ENCODE measurements around the gene PLCD1.

PLCD1 gene

GRCh38 chr3:38046821-38047220, 17.4 kb upstream of the PLCD1 start:
- no peak overlapping the region for H3K4me3 ChIP-seq (ENCODE audit: low read length, poor library complexity, severe bottlenecking)
- H3K4me2 ChIP-seq (ENCODE audit: low read depth, low read length, poor library complexity, severe bottlenecking) = no peak overlapping the region
- no peaks in the 10 kb centered on the region for H3K36me3 ChIP-seq (ENCODE audit: insufficient read depth, low read length)
- no peaks in the 10 kb centered on the region for H3K27me3 ChIP-seq (ENCODE audit: insufficient read depth, low read length, poor library complexity, severe bottlenecking)
- no peaks in the 10 kb centered on the region for H3K9me2 ChIP-seq (replicated peaks; ENCODE audit: low read depth, low read length)
- no peaks in the 10 kb centered on the region for H4K20me1 ChIP-seq (ENCODE audit: insufficient read depth, low read length, poor library complexity, severe bottlenecking)
- no peaks in the 10 kb centered on the region for H3K79me2 ChIP-seq (ENCODE audit: insufficient read depth, low read length)
- no peaks in the 10 kb centered on the region for H3F3A ChIP-seq (ENCODE audit: low read depth)
- H3K9me3 ChIP-seq (ENCODE audit: insufficient read depth, low read depth, low read length) = no peaks in the 10 kb centered on the region
- H3K4me1 ChIP-seq (ENCODE audit: insufficient read depth, low read length, poor library complexity, severe bottlenecking) = no peaks in the 10 kb centered on the region
- TF ChIP-seq, protein P1, sequence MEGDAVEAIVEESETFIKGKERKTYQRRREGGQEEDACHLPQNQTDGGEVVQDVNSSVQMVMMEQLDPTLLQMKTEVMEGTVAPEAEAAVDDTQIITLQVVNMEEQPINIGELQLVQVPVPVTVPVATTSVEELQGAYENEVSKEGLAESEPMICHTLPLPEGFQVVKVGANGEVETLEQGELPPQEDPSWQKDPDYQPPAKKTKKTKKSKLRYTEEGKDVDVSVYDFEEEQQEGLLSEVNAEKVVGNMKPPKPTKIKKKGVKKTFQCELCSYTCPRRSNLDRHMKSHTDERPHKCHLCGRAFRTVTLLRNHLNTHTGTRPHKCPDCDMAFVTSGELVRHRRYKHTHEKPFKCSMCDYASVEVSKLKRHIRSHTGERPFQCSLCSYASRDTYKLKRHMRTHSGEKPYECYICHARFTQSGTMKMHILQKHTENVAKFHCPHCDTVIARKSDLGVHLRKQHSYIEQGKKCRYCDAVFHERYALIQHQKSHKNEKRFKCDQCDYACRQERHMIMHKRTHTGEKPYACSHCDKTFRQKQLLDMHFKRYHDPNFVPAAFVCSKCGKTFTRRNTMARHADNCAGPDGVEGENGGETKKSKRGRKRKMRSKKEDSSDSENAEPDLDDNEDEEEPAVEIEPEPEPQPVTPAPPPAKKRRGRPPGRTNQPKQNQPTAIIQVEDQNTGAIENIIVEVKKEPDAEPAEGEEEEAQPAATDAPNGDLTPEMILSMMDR (conservative IDR thresholded peaks at IDR 0.05; ENCODE audit: low read length) = no peak
- TF ChIP-seq EZH2phosphoT487 (IDR thresholded peaks at IDR 0.05; ENCODE audit: borderline replicate concordance) = no peak
- no peak overlapping the region for H3K9ac ChIP-seq (ENCODE audit: low read depth, low read length, poor library complexity, severe bottlenecking)
- no peak overlapping the region for H2AFZ ChIP-seq (ENCODE audit: low read length)

DNA sequence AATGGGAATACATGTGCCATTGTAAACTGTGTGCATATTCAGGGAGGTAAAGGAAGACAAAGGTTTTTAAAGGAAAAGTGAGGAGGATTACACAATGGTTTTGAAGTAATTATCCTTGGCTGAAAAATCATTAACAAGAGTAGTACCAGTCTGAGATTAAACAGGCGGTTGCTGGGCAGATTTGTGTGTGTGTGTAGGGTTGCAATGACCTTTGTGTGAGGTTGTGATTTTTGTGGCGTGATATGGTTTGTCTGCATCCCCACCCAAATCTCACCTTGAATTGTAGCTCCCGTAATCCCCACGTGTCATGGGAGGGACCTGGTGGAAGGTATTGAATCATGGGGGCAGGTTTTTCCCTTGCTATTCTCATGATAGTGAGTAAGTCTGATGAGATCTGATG, 16.6 kb upstream of the PLCD1 start:
- Histone ChIP-seq H3K9ac (ENCODE audit: low read depth, low read length, poor library complexity, severe bottlenecking) (no peak overlapping the region), H3K79me2 (ENCODE audit: insufficient read depth, low read length) (no peaks in the 10 kb centered on the region), H3K36me3 (ENCODE audit: insufficient read depth, low read length) (no peaks in the 10 kb centered on the region), H2AFZ (ENCODE audit: low read length) (no peak overlapping the region), H3K4me1 (ENCODE audit: insufficient read depth, low read length, poor library complexity, severe bottlenecking) (no peaks in the 10 kb centered on the region), H3K4me3 (ENCODE audit: low read length, poor library complexity, severe bottlenecking) (no peak overlapping the region), H3K27me3 (ENCODE audit: insufficient read depth, low read length, poor library complexity, severe bottlenecking) (no peaks in the 10 kb centered on the region), H3F3A (ENCODE audit: low read depth) (no peaks in the 10 kb centered on the region), H4K20me1 (ENCODE audit: insufficient read depth, low read length, poor library complexity, severe bottlenecking) (no peaks in the 10 kb centered on the region), H3K4me2 (ENCODE audit: low read depth, low read length, poor library complexity, severe bottlenecking) (no peak overlapping the region), H3K9me2 (replicated peaks; ENCODE audit: low read depth, low read length) (no peaks in the 10 kb centered on the region), H3K9me3 (ENCODE audit: insufficient read depth, low read depth, low read length) (no peaks in the 10 kb centered on the region)
- TF ChIP-seq EZH2phosphoT487 (IDR thresholded peaks at IDR 0.05; ENCODE audit: borderline replicate concordance) = no peak
- TF ChIP-seq, protein P1 (conservative IDR thresholded peaks at IDR 0.05; ENCODE audit: low read length) = no peak

DNA sequence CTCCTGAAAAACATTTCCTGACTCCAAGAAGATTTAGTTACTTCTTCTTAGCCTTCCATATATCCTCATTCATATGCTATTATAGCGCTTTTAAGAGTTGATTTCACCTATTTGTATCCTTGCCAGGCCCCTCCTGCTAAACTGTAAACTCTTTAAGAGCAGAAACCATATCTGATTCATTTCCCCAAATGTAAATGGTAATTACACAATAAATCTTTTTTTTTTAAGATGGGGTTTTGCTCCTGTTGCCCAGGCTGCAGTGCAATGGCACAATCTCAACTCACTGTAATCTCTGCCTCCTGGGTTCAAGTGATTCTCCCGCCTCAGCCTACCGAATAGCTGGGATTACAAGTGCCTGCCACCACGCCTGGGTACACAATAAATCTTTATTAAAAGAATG, 14.0 kb upstream of the PLCD1 start:
- Histone ChIP-seq H3F3A (ENCODE audit: low read depth) (no peaks in the 10 kb centered on the region), H3K27me3 (ENCODE audit: insufficient read depth, low read length, poor library complexity, severe bottlenecking) (no peaks in the 10 kb centered on the region), H3K9me3 (ENCODE audit: insufficient read depth, low read depth, low read length) (no peaks in the 10 kb centered on the region), H3K4me3 (ENCODE audit: low read length, poor library complexity, severe bottlenecking) (no peak overlapping the region), H2AFZ (ENCODE audit: low read length) (no peak overlapping the region), H3K79me2 (ENCODE audit: insufficient read depth, low read length) (no peaks in the 10 kb centered on the region), H3K9ac (ENCODE audit: low read depth, low read length, poor library complexity, severe bottlenecking) (no peak overlapping the region), H3K36me3 (ENCODE audit: insufficient read depth, low read length) (no peaks in the 10 kb centered on the region), H4K20me1 (ENCODE audit: insufficient read depth, low read length, poor library complexity, severe bottlenecking) (no peaks in the 10 kb centered on the region), H3K4me1 (ENCODE audit: insufficient read depth, low read length, poor library complexity, severe bottlenecking) (peaks cover 11% of the 10 kb centered on the region), H3K9me2 (replicated peaks; ENCODE audit: low read depth, low read length) (no peaks in the 10 kb centered on the region), H3K4me2 (ENCODE audit: low read depth, low read length, poor library complexity, severe bottlenecking) (no peak overlapping the region)
- no peak for TF ChIP-seq EZH2phosphoT487 (IDR thresholded peaks at IDR 0.05; ENCODE audit: borderline replicate concordance)
- TF ChIP-seq, protein P1 (conservative IDR thresholded peaks at IDR 0.05; ENCODE audit: low read length) = no peak
